22Rv1 (cell line): ENCODE results near the gene EMC10.
A peak's percentile ranks its signal among the peaks of the same experiment; 100 is the strongest.

Experiments used
- H3K27ac ChIP-seq: fragments of 450-650 bp; 2 replicates; pipeline ENCODE4 v1.5.1; 2017
- CTCF ChIP-seq: fragments of 450-650 bp; IDR thresholded peaks from 2 replicates; pipeline ENCODE4 v1.5.1; 2017; ENCODE audit warnings: mild to moderate bottlenecking
- ZFX ChIP-seq: fragments of 450-650 bp; IDR thresholded peaks from 2 replicates; pipeline ENCODE4 v1.6.1; 2017; ENCODE audit warnings: antibody characterized with exemption, borderline replicate concordance

EMC10 gene

GRCh38 chr19:50507376-50507775, 31.1 kb downstream of the EMC10 start:
- H3K27ac ChIP-seq: no peak overlapping the region
- TF ChIP-seq ZFX (no peak), CTCF (no peak)

GRCh38 chr19:50508843-50509190, 32.5 kb downstream of the EMC10 start:
- no peak overlapping the region for H3K27ac ChIP-seq
- TF ChIP-seq CTCF (no peak), ZFX (no peak)

GRCh38 chr19:50509366-50509765, 33.1 kb downstream of the EMC10 start:
- TF ChIP-seq ZFX (no peak), CTCF (no peak)
- no peak overlapping the region for H3K27ac ChIP-seq

- H3K27ac ChIP-seq: peak overlapping the region; percentile 67
- TF ChIP-seq ZFX (no peak), CTCF (no peak)
Measured at GRCh38 chr19:50510121-50510670, 33.9 kb downstream of the EMC10 start.

GRCh38 chr19:50510700-50511068, 34.4 kb downstream of the EMC10 start:
- H3K27ac ChIP-seq: peak overlapping the region; percentile 67
- TF ChIP-seq ZFX (no peak), CTCF (no peak)

- H3K27ac ChIP-seq: peak within 1 kb of the TSS; percentile 67
Measured at GRCh38 chr19:50511069-50511822, 34.9 kb downstream of the EMC10 start, which contains the start of gene JOSD2. Gene JOSD2 (minus strand): TSS chr19:50511191. CDS start chr19:50510431, 760 bp downstream.

More at GRCh38 chr19:50511069-50511822, 34.9 kb downstream of the EMC10 start, which contains the start of gene JOSD2:
- no peak for TF ChIP-seq CTCF
- TF ChIP-seq ZFX: no peak
